BE2C (cell line): ENCODE results near the gene FAM120B.

Experiments used
- DNase-seq: peaks from one replicate; pipeline ENCODE4 v3.0.0-alpha.2; 2020
- H3K27me3 ChIP-seq: fragments of 250-450 bp; sonication (Bioruptor Pico); 2 replicates; pipeline ENCODE4 v1.5.1; 2020; ENCODE audit warnings: mild to moderate bottlenecking
- H3K36me3 ChIP-seq: fragments of 250-450 bp; sonication (Bioruptor Pico); 2 replicates; pipeline ENCODE4 v1.5.1; 2020; ENCODE audit warnings: mild to moderate bottlenecking
- H3K4me1 ChIP-seq: fragments of 250-450 bp; sonication (Bioruptor Pico); 2 replicates; pipeline ENCODE4 v1.5.1; 2020
- H3K4me3 ChIP-seq: 2 replicates; pipeline ENCODE4 v1.5.1; 2011; ENCODE audit warnings: low read depth, low read length
- H3K9me3 ChIP-seq: fragments of 250-450 bp; sonication (Bioruptor Pico); 2 replicates; pipeline ENCODE4 v1.5.1; 2020
- CTCF ChIP-seq: IDR thresholded peaks from 2 replicates; pipeline ENCODE4 v1.5.1; 2012; ENCODE audit warnings: mild to moderate bottlenecking, low read depth, low read length

FAM120B gene

GRCh38 chr6:170284126-170284773 is 22.3 kb upstream of the FAM120B start:
- TF ChIP-seq CTCF = no peak

DNA sequence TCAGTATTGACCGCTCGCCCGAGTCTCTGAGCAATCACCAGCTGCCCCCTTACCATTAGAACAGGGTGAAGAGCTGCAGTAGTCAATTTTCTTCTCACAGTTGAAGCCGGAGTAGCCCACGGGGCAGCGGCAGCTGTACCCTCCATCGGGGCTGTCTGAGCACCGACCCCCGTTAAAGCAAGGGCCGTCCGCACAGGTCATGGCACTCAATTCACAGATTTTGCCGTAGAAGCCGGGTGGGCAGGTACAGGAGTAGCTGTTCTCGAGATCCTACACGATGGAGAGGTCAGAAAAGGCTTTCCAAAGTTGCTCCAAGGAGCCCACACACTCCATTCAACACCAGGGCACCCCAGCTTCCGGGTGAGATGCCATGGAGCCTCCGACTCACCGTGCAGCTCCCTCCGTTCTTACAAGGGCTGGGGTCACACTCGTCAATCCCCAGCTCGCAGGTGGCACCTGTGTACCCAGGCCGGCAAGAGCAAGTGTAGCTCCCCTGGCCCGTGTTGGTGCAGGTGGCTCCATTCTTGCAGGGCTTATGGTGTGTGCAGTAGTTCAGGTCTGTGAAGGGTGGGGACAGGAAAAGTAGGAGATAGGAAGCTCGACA is 21.6 kb upstream of the FAM120B start:
- TF ChIP-seq CTCF = no peak
- peaks cover 35% of the 10 kb centered on the region for H3K27me3 ChIP-seq
- no peak for DNase-seq
- no peak overlapping the region for H3K4me3 ChIP-seq
- H3K4me1 ChIP-seq = peaks cover 8% of the 10 kb centered on the region; the same call in 1 of the 2 replicates
- no peaks in the 10 kb centered on the region for H3K9me3 ChIP-seq
- no peaks in the 10 kb centered on the region for H3K36me3 ChIP-seq

More at GRCh38 chr6:170284126-170284773, 22.3 kb upstream of the FAM120B start:
- no peaks in the 10 kb centered on the region for H3K36me3 ChIP-seq
- peaks cover 8% of the 10 kb centered on the region; the same call in 1 of the 2 replicates for H3K4me1 ChIP-seq
- peaks cover 28% of the 10 kb centered on the region for H3K27me3 ChIP-seq
- no peak overlapping the region for H3K4me3 ChIP-seq
- no peaks in the 10 kb centered on the region for H3K9me3 ChIP-seq
- DNase-seq = no peak

DNA sequence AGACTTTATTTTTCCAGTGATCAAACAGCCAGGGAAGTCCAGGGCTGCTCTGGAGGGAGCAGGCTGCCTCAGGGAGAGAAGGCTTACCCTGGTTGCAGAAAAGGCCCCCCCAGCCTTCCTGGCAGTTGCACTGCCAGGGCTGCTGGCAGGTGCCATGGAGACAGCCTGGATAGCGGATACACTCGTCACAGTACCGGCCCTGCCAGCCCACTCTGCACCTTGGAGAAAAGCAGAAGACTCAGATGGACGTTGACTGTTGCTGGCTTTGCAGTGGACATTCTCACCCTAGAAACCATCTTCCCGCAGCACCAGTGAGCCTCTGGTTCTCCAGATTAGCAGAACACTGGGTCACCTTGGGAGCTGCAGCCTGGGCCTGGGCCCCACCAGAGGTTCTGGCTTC is 21.1 kb upstream of the FAM120B start:
- Histone ChIP-seq H3K4me3 (no peak overlapping the region), H3K9me3 (no peaks in the 10 kb centered on the region), H3K27me3 (peaks cover 39% of the 10 kb centered on the region), H3K4me1 (peaks cover 8% of the 10 kb centered on the region; the same call in 1 of the 2 replicates), H3K36me3 (no peaks in the 10 kb centered on the region)
- TF ChIP-seq CTCF = no peak
- DNase-seq = no peak

DNA sequence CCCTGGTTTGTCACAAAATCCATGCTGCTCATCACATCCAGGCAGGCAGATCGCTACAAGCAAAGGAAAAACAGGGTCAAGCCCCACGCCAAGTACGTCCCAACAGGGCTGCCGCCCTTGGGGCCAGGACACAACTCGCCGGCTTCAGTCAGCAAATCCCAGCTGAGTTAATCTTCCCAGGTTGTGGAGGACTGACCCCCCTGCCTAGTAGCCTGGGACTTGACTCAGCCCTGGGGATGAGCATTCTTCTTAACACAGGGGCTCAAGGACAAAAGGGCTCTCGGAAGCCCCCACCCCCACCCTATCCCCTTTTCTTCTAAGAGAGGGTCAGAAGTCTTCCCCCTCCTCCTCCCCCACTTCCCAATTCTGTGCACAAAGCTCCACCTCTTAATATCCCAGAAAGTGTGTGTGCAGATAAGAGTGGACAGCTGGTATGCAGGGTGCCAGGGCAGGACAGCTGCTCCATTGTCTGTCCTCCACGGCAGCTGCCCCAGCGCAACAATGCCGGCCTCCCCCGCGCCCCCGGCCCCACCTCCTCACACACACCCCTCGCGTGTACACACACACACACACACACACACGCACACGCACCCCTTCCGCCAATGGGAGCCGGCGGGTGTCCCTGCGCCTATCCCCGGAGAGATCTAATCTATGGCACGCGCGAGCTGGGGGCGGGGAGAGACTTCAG is 20.2 kb upstream of the FAM120B start:
- TF ChIP-seq CTCF = no peak
- H3K27me3 ChIP-seq = peaks cover 42% of the 10 kb centered on the region
- peak; percentile 63 for DNase-seq
- no peaks in the 10 kb centered on the region for H3K9me3 ChIP-seq
- H3K4me3 ChIP-seq = peak overlapping the region; percentile 20; the same call in 1 of the 2 replicates
- no peaks in the 10 kb centered on the region for H3K36me3 ChIP-seq
- H3K4me1 ChIP-seq = peaks cover 8% of the 10 kb centered on the region; the same call in 1 of the 2 replicates

DNA sequence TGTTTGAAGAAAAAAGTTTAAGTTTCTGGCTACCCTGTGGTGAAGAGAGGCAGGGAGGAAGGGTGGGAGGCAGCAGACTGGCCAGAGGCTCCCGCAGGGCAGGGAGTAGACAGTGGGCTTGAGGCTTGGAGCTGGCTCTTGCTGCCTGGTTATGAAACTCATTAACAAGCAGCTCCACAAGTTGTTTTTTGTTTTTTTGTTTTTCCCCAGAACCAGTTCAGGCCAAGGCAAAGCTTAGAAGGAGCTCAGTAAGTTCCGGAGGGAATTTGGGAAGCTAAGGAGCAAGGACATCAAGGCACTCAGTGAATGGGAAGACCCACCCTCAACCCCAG is 19.7 kb upstream of the FAM120B start:
- H3K27me3 ChIP-seq = peaks cover 47% of the 10 kb centered on the region
- no peak for DNase-seq
- H3K4me1 ChIP-seq = peaks cover 8% of the 10 kb centered on the region; the same call in 1 of the 2 replicates
- H3K36me3 ChIP-seq = no peaks in the 10 kb centered on the region
- no peaks in the 10 kb centered on the region for H3K9me3 ChIP-seq
- peak overlapping the region; percentile 20; the same call in 1 of the 2 replicates for H3K4me3 ChIP-seq
- TF ChIP-seq CTCF = no peak

- H3K4me1 ChIP-seq = peaks cover 9% of the 10 kb centered on the region; the same call in 1 of the 2 replicates
- H3K36me3 ChIP-seq = no peaks in the 10 kb centered on the region
- TF ChIP-seq CTCF = no peak
- no peak for DNase-seq
- H3K4me3 ChIP-seq = no peak overlapping the region
- H3K9me3 ChIP-seq = no peaks in the 10 kb centered on the region
- peaks cover 53% of the 10 kb centered on the region for H3K27me3 ChIP-seq
Measured at GRCh38 chr6:170287371-170287876, 19.1 kb upstream of the FAM120B start.
